Endodermal cell (in vitro differentiated cells): ENCODE data around the gene DENND1C. TPM values are rescaled to one million over a fixed set of nuclear protein-coding genes. Genes with fewer than 3 reads are reported as not detected.

ENCODE experiments used
- DNase-seq: peaks from one replicate; pipeline ENCODE4 v3.0.0-alpha.2; 2017
- H3K27ac ChIP-seq: 2 replicates; pipeline ENCODE4 v1.5.1; 2013; ENCODE audit warnings: mild to moderate bottlenecking, low read depth, low read length, moderate library complexity
- H3K27me3 ChIP-seq: 2 replicates; pipeline ENCODE4 v1.6.1; 2013; ENCODE audit warnings: mild to moderate bottlenecking, low read length, moderate library complexity; ENCODE audit not compliant: insufficient read depth, control insufficient read depth, poor library complexity, severe bottlenecking
- H3K36me3 ChIP-seq: 2 replicates; pipeline ENCODE4 v1.7.0; 2013; ENCODE audit warnings: mild to moderate bottlenecking, low read length, moderate library complexity; ENCODE audit not compliant: control insufficient read depth, insufficient read depth
- H3K4me1 ChIP-seq: one replicate; pipeline ENCODE4 v1.7.0; 2013; ENCODE audit warnings: low read length; ENCODE audit not compliant: control insufficient read depth, insufficient read depth
- H3K4me3 ChIP-seq: 2 replicates; pipeline ENCODE4 v1.5.1; 2013; ENCODE audit warnings: mild to moderate bottlenecking, low read length, moderate library complexity
- H3K9ac ChIP-seq: 2 replicates; pipeline ENCODE4 v1.6.1; 2013; ENCODE audit warnings: mild to moderate bottlenecking, low read length, moderate library complexity; ENCODE audit not compliant: poor library complexity, severe bottlenecking; ENCODE audit errors: extremely low read depth
- H3K9me3 ChIP-seq: 2 replicates; pipeline ENCODE4 v1.6.1; 2013; ENCODE audit warnings: mild to moderate bottlenecking, low read length, moderate library complexity; ENCODE audit not compliant: control insufficient read depth
- H3K27ac Mint-ChIP-seq: 2 replicates; pipeline ENCODE4 v1.8.0; 2020; ENCODE audit warnings: mixed read lengths
- H3K27me3 Mint-ChIP-seq: 2 replicates; pipeline ENCODE4 v1.8.0; 2021; ENCODE audit warnings: mild to moderate bottlenecking, mixed read lengths; ENCODE audit not compliant: insufficient read depth
- H3K36me3 Mint-ChIP-seq: 2 replicates; pipeline ENCODE4 v1.8.0; 2020; ENCODE audit warnings: low read depth, mixed read lengths
- H3K4me1 Mint-ChIP-seq: 2 replicates; pipeline ENCODE4 v1.8.0; 2020; ENCODE audit warnings: mixed read lengths
- H3K4me3 Mint-ChIP-seq: 2 replicates; pipeline ENCODE4 v1.8.0; 2020; ENCODE audit warnings: mild to moderate bottlenecking, moderate library complexity, mixed read lengths
- H3K9me3 Mint-ChIP-seq: 2 replicates; pipeline ENCODE4 v1.8.0; 2020; ENCODE audit warnings: mild to moderate bottlenecking, mixed read lengths
- whole genome bisulfite sequencing, 2 experiments: methylation state at CpG; one replicate each; pipeline versions ENCODE4 v1.1.5 to v1.1.7; 2013; ENCODE audit warnings: missing lambda C conversion rate in 2 of 2, mixed read lengths in 1 of 2; ENCODE audit not compliant: insufficient coverage in 1 of 2, insufficient read length in 1 of 2; 5-methylcytosine and 5-hydroxymethylcytosine counted together
- long read RNA-seq, 4 experiments: library from polyadenylated mRNA in 2 of 4; library from RNA in 1 of 4; library from capped mRNA in 1 of 4; stranded (forward) in 3 of 4; unstranded in 1 of 4; transcript quantifications; one replicate each; pipeline ENCODE4 v2.0.0, GENCODE V29; 2020 to 2021; ENCODE audit warnings: inconsistent platforms in 1 of 4
- polyA plus RNA-seq, 2 experiments: library from polyadenylated mRNA; stranded (reverse); fragments of 50-300 nt; gene quantifications; one replicate each; pipeline ENCODE4 v1.2.3, GENCODE V29; 2013
- total RNA-seq, 2 donors: library from RNA; stranded (reverse); fragmentation: NEBNext Ultra II Directional in 1 of 2; extraction: Animal tissue kit (Norgen Biotek cat#: 25700) in 1 of 2; gene quantifications; 2 replicates in 1 of 2; 3 replicates in 1 of 2; pipeline ENCODE4 v1.2.1, GENCODE V29; 2021
- TF ChIP-seq, protein P1 (sequence below): fragments of 200-600 bp; sonication (generic); conservative IDR thresholded peaks from 2 replicates; pipeline ENCODE4 v1.5.0; 2021; ENCODE audit warnings: antibody characterized with exemption, mild to moderate bottlenecking

The DENND1C gene, protein sequence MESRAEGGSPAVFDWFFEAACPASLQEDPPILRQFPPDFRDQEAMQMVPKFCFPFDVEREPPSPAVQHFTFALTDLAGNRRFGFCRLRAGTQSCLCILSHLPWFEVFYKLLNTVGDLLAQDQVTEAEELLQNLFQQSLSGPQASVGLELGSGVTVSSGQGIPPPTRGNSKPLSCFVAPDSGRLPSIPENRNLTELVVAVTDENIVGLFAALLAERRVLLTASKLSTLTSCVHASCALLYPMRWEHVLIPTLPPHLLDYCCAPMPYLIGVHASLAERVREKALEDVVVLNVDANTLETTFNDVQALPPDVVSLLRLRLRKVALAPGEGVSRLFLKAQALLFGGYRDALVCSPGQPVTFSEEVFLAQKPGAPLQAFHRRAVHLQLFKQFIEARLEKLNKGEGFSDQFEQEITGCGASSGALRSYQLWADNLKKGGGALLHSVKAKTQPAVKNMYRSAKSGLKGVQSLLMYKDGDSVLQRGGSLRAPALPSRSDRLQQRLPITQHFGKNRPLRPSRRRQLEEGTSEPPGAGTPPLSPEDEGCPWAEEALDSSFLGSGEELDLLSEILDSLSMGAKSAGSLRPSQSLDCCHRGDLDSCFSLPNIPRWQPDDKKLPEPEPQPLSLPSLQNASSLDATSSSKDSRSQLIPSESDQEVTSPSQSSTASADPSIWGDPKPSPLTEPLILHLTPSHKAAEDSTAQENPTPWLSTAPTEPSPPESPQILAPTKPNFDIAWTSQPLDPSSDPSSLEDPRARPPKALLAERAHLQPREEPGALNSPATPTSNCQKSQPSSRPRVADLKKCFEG
- 1 to 10 TPM; 1.7 to 2.1 TPM for total RNA-seq
- polyA plus RNA-seq (2013, experiment 1 of 2) = 0.75 TPM
- polyA plus RNA-seq (2013, experiment 2 of 2) = 0.79 TPM
- long read RNA-seq, experiment 1, partial matches to known transcripts = 0 of 1 reads
- long read RNA-seq, experiment 1, other reads (novel, unspliced or antisense) = 1 of 1 reads
- long read RNA-seq, experiment 2, partial matches to known transcripts = 1 of 4 reads
- long read RNA-seq, experiment 2, other reads (novel, unspliced or antisense) = 2 of 4 reads
- long read RNA-seq, experiment 3, partial matches to known transcripts = 2 of 8 reads
- long read RNA-seq, experiment 3, other reads (novel, unspliced or antisense) = 6 of 8 reads
- long read RNA-seq, experiment 4, partial matches to known transcripts = 5 of 11 reads
- long read RNA-seq, experiment 4, other reads (novel, unspliced or antisense) = 6 of 11 reads

DNA sequence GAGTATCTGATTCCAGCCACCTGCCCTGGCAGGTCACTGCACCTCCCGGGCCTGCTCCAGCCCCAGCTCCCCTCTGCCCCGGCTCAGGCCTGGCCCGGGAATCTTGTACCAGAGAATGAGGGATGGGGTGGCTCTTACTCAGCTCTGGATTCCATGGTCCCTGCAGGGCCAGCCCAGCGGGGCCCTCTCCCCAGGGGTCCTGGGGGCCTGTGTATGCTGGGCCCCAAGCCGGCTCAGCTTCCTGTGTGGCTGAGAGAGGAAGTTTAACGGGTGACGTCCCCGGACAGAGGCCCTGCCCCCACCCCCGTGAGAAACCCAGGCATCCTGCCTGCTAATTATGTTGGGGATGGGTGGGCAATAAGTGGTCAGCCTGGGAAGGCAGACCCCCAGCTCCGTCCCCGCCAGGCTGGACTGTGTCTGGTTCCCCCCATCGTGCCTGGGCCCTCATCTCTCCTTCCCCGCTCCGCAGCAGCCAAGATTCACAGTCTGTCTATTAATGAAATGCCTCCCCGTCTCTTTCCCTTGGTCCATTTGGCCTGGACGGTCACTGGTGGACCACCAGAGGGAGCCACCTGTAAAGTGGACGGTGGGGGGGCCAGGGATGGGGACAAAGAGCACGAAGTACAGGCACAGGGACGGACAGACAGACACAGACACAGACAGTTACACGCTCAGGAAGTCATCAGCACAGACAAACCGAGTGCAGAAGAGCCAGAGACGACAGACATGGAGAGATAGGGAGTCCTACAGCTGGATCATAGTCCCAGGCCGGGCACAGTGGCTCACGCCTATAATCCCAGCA is at the start of gene DENND1C:
DENND1C (minus strand) TSS at position 247 of the 802 bp plus-strand sequence; CDS start at position 155, 92 bp downstream.
- peak; percentile 78 for DNase-seq
- peaks cover 13% of the 10 kb centered on the region for H3K27me3 Mint-ChIP-seq
- no peaks in the 10 kb centered on the region for H3K4me1 Mint-ChIP-seq
- WGBS, 2 experiments = 64 to 73% methylated on average over 8 to 24 of the region's 24 CpGs
- no peaks in the 10 kb centered on the region for H3K36me3 Mint-ChIP-seq
- Histone ChIP-seq H3K36me3 (no peaks in the 10 kb centered on the region), H3K4me3 (no peak within 1 kb of the TSS), H3K9me3 (no peaks in the 10 kb centered on the region), H3K9ac (no peak within 1 kb of the TSS), H3K27ac (no peak within 1 kb of the TSS), H3K4me1 (no peaks in the 10 kb centered on the region), H3K27me3 (no peaks in the 10 kb centered on the region)
- no peak within 1 kb of the TSS for H3K27ac Mint-ChIP-seq
- TF ChIP-seq, protein P1, sequence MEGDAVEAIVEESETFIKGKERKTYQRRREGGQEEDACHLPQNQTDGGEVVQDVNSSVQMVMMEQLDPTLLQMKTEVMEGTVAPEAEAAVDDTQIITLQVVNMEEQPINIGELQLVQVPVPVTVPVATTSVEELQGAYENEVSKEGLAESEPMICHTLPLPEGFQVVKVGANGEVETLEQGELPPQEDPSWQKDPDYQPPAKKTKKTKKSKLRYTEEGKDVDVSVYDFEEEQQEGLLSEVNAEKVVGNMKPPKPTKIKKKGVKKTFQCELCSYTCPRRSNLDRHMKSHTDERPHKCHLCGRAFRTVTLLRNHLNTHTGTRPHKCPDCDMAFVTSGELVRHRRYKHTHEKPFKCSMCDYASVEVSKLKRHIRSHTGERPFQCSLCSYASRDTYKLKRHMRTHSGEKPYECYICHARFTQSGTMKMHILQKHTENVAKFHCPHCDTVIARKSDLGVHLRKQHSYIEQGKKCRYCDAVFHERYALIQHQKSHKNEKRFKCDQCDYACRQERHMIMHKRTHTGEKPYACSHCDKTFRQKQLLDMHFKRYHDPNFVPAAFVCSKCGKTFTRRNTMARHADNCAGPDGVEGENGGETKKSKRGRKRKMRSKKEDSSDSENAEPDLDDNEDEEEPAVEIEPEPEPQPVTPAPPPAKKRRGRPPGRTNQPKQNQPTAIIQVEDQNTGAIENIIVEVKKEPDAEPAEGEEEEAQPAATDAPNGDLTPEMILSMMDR = peak; percentile 82
- H3K4me3 Mint-ChIP-seq = no peak within 1 kb of the TSS
- H3K9me3 Mint-ChIP-seq = no peaks in the 10 kb centered on the region

DNA sequence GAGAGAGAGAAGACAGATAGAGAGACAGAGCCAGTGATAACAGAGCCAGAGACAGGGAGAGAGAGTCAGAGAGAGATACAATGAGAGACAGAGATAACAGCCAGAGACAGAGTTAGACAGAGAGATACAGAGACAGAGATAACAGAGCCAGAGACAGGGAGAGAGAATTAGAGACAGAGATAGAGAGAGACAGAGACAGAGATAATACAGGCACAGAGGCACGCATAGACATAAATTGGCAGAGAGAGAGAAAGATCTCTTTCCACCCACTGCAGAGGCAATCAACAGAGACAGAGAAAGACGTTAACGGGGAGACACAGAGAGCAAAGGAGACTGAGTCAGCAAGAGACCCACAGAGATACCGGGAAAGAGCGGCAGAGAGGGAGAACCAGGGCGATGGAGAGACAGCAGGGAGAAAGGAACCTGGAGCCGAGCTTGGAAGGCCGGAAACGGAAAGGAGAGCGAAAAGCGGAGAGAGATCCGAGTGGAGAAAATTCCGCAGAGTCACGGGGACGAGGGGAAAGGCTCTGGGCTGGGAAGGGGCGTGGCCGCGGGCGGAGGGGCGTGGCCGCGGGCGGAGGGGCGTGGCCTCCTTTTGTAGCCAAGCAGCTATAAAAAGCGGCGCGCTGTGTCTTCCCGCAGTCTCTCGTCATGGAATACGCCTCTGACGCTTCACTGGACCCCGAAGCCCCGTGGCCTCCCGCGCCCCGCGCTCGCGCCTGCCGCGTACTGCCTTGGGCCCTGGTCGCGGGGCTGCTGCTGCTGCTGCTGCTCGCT is 49.0 kb upstream of the DENND1C start, which contains the start of gene TNFSF9:
TNFSF9 (plus strand) TSS at position 641 of the 777 bp plus-strand sequence; CDS start at position 652, 11 bp downstream.
- H3K9ac ChIP-seq = no peak within 1 kb of the TSS

More for the DNA sequence above, 49.0 kb upstream of the DENND1C start, which contains the start of gene TNFSF9:
- H3K27me3 ChIP-seq = peaks cover 21% of the 10 kb centered on the region
- H3K27ac ChIP-seq = no peak within 1 kb of the TSS
- Mint-ChIP-seq H3K4me1 (peaks cover 10% of the 10 kb centered on the region), H3K9me3 (peaks cover 5% of the 10 kb centered on the region), H3K27me3 (peaks cover 60% of the 10 kb centered on the region), H3K4me3 (peak within 1 kb of the TSS; percentile 56), H3K36me3 (no peaks in the 10 kb centered on the region), H3K27ac (peak within 1 kb of the TSS; percentile 82)
- WGBS, 2 experiments = 18 to 53% methylated on average over 33 to 44 of the region's 44 CpGs
- peak; percentile 96 for DNase-seq
- H3K4me1 ChIP-seq = no peaks in the 10 kb centered on the region
- TF ChIP-seq, protein P1 = no peak
- no peaks in the 10 kb centered on the region for H3K36me3 ChIP-seq
- peak within 1 kb of the TSS; percentile 48 for H3K4me3 ChIP-seq
- H3K9me3 ChIP-seq = peaks cover 25% of the 10 kb centered on the region
